Hepatocyte (in vitro differentiated cells): ENCODE data around the gene GFOD1. TPM values are rescaled to one million over a fixed set of nuclear protein-coding genes. Genes with fewer than 3 reads are reported as not detected.

Experiments used
- DNase-seq: peaks from one replicate; pipeline ENCODE4 v3.0.0-alpha.2; 2016; ENCODE audit warnings: low spot score
- H2AFZ ChIP-seq: fragments of 200-600 bp; sonication (generic); 2 replicates; pipeline ENCODE4 v1.6.0; 2016; ENCODE audit warnings: antibody characterized with exemption, mild to moderate bottlenecking
- H3K27ac ChIP-seq: fragments of 200-600 bp; sonication (generic); 2 replicates; pipeline ENCODE4 v1.5.1; 2016; ENCODE audit warnings: mild to moderate bottlenecking
- H3K27me3 ChIP-seq: fragments of 200-600 bp; sonication (generic); 2 replicates; pipeline ENCODE4 v1.6.1; 2016
- H3K36me3 ChIP-seq: fragments of 200-600 bp; sonication (generic); replicated peaks from 2 replicates; pipeline ENCODE4 v1.5.1; 2016; ENCODE audit warnings: low read depth; ENCODE audit not compliant: insufficient read depth
- H3K4me1 ChIP-seq: fragments of 200-600 bp; sonication (generic); 2 replicates; pipeline ENCODE4 v1.5.1; 2016; ENCODE audit warnings: mild to moderate bottlenecking, moderate library complexity; ENCODE audit not compliant: insufficient read depth
- H3K4me2 ChIP-seq: fragments of 200-600 bp; sonication (generic); 2 replicates; pipeline ENCODE4 v1.6.0; 2016
- H3K4me3 ChIP-seq: fragments of 200-600 bp; sonication (generic); 2 replicates; pipeline ENCODE4 v1.5.1; 2016; ENCODE audit warnings: mild to moderate bottlenecking
- H3K79me2 ChIP-seq: fragments of 200-600 bp; sonication (generic); 2 replicates; pipeline ENCODE4 v1.6.0; 2017; ENCODE audit warnings: mild to moderate bottlenecking
- H3K9me2 ChIP-seq: fragments of 200-600 bp; sonication (generic); replicated peaks from 2 replicates; pipeline ENCODE4 v1.6.0; 2017; ENCODE audit warnings: mild to moderate bottlenecking; ENCODE audit not compliant: insufficient read depth
- H3K9me3 ChIP-seq: fragments of 200-600 bp; sonication (generic); 2 replicates; pipeline ENCODE4 v1.5.1; 2016; ENCODE audit warnings: low read depth, mild to moderate bottlenecking
- H4K20me1 ChIP-seq: fragments of 200-600 bp; sonication (generic); 2 replicates; pipeline ENCODE4 v1.6.0; 2016; ENCODE audit warnings: mild to moderate bottlenecking; ENCODE audit not compliant: insufficient read depth, poor library complexity, severe bottlenecking
- EZH2 ChIP-seq: fragments of 200-600 bp; sonication (generic); IDR thresholded peaks from 2 replicates; pipeline ENCODE4 v1.6.1; 2016; ENCODE audit warnings: antibody characterized with exemption, mild to moderate bottlenecking, borderline replicate concordance
- EZH2phosphoT487 ChIP-seq: fragments of 200-600 bp; sonication (generic); IDR thresholded peaks from one replicate; pipeline ENCODE4 v1.6.1; 2018; ENCODE audit warnings: antibody characterized with exemption, mild to moderate bottlenecking, low read depth, moderate library complexity; ENCODE audit not compliant: unreplicated experiment, severe bottlenecking
- WGBS: methylation state at CpG from one replicate; pipeline ENCODE4 v1.1.6; 2016; ENCODE audit warnings: low lambda C conversion rate; ENCODE audit errors: missing lambda C conversion rate; 5-methylcytosine and 5-hydroxymethylcytosine counted together
- polyA plus RNA-seq: library from polyadenylated mRNA; unstranded; fragments of >200 nt; fragmentation: Nextera tagmentation; extraction: Ambion mirVana; gene quantifications from 2 replicates; pipeline ENCODE4 v1.2.1, GENCODE V29; 2016
- total RNA-seq: library from RNA; depleted of rRNA; stranded (reverse); fragments of >200 nt; gene quantifications from 2 replicates; pipeline ENCODE4 v1.2.3, GENCODE V29; 2014
- TF ChIP-seq, protein P1 (sequence below): fragments of 200-600 bp; sonication (generic); IDR thresholded peaks from 2 replicates; pipeline ENCODE4 v1.5.1; 2016; ENCODE audit warnings: antibody characterized with exemption, mild to moderate bottlenecking; ENCODE audit not compliant: poor library complexity

The GFOD1 gene
- total and polyA plus RNA-seq, 2 experiments from 2014 or later: 2.8 to 3.5 TPM

DNA sequence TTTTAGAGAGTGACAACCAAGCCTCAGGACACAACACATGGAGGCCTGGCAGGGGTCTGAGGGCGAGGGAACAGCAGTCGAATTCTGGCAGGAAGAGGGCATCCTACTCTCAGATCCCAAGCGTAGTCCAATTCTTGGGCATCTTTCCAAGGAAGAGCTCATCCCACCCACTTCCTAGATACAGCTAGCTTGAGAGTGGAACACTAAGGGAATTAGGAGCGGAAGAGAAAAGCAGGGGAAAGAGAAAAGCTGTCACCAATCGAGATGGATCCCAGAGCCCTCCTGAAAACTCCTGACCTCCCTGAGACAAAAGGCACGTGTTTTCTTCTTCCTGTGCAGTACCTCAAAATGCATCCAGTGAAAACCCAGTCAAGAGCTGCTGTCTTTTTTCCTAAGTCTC is 67.1 kb downstream of the GFOD1 start:
- no peak overlapping the region for H3K27ac ChIP-seq
- WGBS: 72% methylated on average over 6 of the region's 6 CpGs

DNA sequence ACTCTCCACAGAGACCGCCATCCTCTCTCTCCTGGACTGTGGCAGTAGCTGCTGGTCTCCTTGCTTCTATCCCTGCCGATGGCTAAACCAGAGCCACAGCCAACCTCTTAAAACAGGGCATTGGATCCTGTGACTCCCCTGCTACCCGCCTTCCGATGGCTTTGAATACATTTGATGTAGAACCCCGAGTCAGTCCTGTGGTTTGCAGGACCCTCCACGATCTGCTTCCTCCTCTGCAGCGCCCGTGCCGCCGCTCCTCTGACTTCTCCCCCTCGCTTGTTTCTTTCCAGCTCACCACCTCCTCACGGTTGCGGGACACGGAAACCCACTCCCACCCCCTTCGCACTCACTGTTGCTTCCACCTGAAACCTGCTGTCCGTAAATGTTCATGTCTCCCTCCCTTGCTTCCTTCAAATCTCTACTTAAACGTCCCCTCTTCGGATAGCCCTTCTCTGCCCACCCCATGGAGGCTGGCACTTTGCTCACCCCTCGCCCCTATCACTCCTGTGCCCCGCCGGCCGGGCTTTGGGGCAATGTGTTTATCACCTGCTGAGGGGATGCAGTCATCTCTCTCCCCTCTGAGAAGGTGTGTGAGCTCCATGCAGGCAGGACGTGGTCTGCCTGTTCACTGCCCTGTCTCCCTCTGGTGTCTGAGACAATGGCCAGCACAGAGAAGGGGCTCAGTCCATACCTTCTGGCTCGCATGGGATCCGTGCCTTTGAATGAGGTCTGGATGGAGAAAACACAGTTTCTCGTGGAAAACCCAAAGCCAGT is 67.8 kb downstream of the GFOD1 start:
- no peaks in the 10 kb centered on the region for H3K9me2 ChIP-seq
- H3K4me1 ChIP-seq: peaks cover 12% of the 10 kb centered on the region
- no peak for TF ChIP-seq EZH2phosphoT487
- TF ChIP-seq, protein P1, sequence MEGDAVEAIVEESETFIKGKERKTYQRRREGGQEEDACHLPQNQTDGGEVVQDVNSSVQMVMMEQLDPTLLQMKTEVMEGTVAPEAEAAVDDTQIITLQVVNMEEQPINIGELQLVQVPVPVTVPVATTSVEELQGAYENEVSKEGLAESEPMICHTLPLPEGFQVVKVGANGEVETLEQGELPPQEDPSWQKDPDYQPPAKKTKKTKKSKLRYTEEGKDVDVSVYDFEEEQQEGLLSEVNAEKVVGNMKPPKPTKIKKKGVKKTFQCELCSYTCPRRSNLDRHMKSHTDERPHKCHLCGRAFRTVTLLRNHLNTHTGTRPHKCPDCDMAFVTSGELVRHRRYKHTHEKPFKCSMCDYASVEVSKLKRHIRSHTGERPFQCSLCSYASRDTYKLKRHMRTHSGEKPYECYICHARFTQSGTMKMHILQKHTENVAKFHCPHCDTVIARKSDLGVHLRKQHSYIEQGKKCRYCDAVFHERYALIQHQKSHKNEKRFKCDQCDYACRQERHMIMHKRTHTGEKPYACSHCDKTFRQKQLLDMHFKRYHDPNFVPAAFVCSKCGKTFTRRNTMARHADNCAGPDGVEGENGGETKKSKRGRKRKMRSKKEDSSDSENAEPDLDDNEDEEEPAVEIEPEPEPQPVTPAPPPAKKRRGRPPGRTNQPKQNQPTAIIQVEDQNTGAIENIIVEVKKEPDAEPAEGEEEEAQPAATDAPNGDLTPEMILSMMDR: no peak
- TF ChIP-seq EZH2: no peak
- DNase-seq: no peak
- no peaks in the 10 kb centered on the region for H4K20me1 ChIP-seq
- no peak overlapping the region for H3K4me3 ChIP-seq
- H3K36me3 ChIP-seq: no peaks in the 10 kb centered on the region
- no peak overlapping the region for H2AFZ ChIP-seq
- no peak overlapping the region for H3K4me2 ChIP-seq
- H3K9me3 ChIP-seq: no peaks in the 10 kb centered on the region
- H3K27me3 ChIP-seq: no peaks in the 10 kb centered on the region
- H3K27ac ChIP-seq: no peak overlapping the region
- 87% methylated on average over 26 of the region's 26 CpGs for WGBS
- H3K79me2 ChIP-seq: no peaks in the 10 kb centered on the region

More for the DNA sequence above, 67.1 kb downstream of the GFOD1 start:
- Histone ChIP-seq H3K4me1 (peaks cover 12% of the 10 kb centered on the region), H3K9me2 (no peaks in the 10 kb centered on the region), H3K4me2 (no peak overlapping the region), H2AFZ (no peak overlapping the region), H3K79me2 (no peaks in the 10 kb centered on the region), H3K4me3 (no peak overlapping the region), H3K27me3 (no peaks in the 10 kb centered on the region), H3K9me3 (no peaks in the 10 kb centered on the region), H3K36me3 (no peaks in the 10 kb centered on the region), H4K20me1 (no peaks in the 10 kb centered on the region)
- DNase-seq: no peak
- no peak for TF ChIP-seq EZH2
- no peak for TF ChIP-seq EZH2phosphoT487
- TF ChIP-seq, protein P1: no peak

DNA sequence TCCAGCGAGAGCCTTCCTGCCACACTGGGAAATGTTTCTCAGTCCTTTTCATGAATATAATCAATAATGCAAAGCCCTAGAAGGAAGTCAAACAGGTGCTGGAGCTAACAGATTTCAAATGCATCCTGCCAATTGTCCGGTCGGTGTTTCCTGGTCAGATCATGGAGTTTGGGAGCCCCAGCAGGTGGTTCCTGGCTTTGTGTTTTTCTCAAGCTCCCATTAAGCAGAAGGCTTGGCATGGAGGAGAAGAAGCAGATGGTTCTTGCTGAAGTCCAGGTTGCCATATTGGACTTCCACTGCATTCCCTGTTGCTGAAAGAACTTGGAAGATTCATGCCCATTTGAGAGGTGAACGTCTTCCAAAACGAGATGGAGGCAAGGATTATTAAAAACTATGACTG is 68.6 kb downstream of the GFOD1 start:
- no peaks in the 10 kb centered on the region for H3K27me3 ChIP-seq
- no peak for TF ChIP-seq EZH2
- TF ChIP-seq EZH2phosphoT487: no peak
- TF ChIP-seq, protein P1: no peak
- no peak overlapping the region for H2AFZ ChIP-seq
- H3K27ac ChIP-seq: no peak overlapping the region
- H4K20me1 ChIP-seq: no peaks in the 10 kb centered on the region
- no peaks in the 10 kb centered on the region for H3K36me3 ChIP-seq
- no peaks in the 10 kb centered on the region for H3K9me3 ChIP-seq
- H3K4me3 ChIP-seq: no peak overlapping the region
- H3K9me2 ChIP-seq: no peaks in the 10 kb centered on the region
- WGBS: 92% methylated on average over 5 of the region's 5 CpGs
- no peak overlapping the region for H3K4me2 ChIP-seq
- peaks cover 12% of the 10 kb centered on the region for H3K4me1 ChIP-seq
- DNase-seq: no peak
- H3K79me2 ChIP-seq: no peaks in the 10 kb centered on the region

DNA sequence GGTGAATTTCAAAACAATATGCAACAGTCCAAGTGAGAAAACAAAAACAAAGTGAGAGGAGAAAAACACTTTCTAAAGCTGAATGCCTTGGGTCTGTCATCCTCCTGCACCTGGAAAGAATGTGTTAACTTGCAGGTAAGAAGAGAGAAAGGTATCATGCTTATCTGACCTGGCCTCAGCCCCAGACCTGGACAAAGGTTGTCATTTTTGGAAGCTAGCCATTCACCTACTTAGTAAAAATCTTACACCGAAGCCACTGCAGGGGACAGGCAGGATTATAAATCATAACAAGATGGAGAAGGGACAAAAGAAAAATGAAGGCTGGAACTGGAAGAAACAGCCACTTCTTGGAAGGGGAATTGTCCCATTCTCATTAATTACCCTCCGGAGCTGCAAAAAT is 69.4 kb downstream of the GFOD1 start:
- no peak overlapping the region for H3K4me3 ChIP-seq

More for the DNA sequence above, 69.4 kb downstream of the GFOD1 start:
- H3K36me3 ChIP-seq: no peaks in the 10 kb centered on the region
- 87% methylated on average over 2 of the region's 2 CpGs for WGBS
- DNase-seq: no peak
- peaks cover 17% of the 10 kb centered on the region for H3K4me1 ChIP-seq
- no peaks in the 10 kb centered on the region for H3K27me3 ChIP-seq
- no peak overlapping the region for H3K27ac ChIP-seq
- no peaks in the 10 kb centered on the region for H4K20me1 ChIP-seq
- H2AFZ ChIP-seq: no peak overlapping the region
- H3K79me2 ChIP-seq: no peaks in the 10 kb centered on the region
- TF ChIP-seq EZH2phosphoT487 (no peak), EZH2 (no peak)
- TF ChIP-seq, protein P1: no peak
- no peak overlapping the region for H3K4me2 ChIP-seq
- no peaks in the 10 kb centered on the region for H3K9me3 ChIP-seq
- no peaks in the 10 kb centered on the region for H3K9me2 ChIP-seq
